ENCODE measurements around the gene KRAS.

Gene KRAS

DNA sequence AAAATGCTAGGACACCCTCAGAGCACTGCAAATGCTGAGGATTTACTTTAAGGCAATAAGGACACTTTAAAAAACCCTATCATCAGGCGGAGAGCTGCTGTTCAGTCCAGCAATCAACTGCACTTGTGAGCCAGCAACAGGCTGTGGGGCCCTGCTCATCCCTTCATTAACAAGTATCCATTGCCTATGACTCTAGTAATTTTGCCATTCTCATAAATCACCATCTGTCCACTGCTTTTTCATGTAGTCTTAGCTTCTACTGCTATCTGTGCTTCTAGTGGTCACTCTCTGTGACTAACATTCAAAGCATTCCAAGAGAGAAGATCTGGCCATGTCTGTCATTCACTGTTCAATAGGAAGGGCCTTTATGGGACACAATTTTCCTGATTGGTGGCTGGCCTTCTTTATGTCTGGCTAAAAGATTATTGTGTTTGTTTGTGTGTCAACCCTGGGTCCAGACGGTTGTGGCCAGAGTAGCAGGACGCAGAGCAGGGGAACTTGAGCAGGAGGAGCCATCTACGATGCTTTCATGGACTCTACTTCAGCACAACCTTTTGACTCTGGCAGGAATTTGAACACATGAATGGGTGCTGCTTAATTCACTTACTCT, 3.6 kb upstream of the KRAS start:
- DNase-seq = no peak

GRCh38 chr12:25253371-25254068, 2.8 kb upstream of the KRAS start:
- DNase-seq = no peak

DNA sequence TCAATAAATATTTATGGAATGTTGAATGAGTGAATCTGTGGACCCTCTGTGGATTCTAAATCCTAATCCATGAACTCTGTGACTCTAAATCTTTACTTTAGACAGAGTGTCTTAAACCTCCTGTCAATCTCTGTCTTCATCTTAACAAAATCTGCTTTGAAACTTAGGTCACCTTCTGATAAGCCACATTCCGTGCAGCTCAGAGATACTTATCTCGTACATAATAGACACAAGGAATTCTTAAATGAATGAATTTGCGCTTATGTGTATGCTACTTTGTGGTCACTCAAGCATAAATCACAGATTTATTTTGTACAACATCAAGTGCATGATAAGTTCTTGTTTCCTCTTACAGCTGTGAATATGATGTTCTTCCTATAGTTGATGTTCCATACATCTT, 2.2 kb upstream of the KRAS start:
- no peak for DNase-seq

GRCh38 chr12:25251769-25252168, 1.0 kb upstream of the KRAS start:
- DNase-seq = no peak

DNA sequence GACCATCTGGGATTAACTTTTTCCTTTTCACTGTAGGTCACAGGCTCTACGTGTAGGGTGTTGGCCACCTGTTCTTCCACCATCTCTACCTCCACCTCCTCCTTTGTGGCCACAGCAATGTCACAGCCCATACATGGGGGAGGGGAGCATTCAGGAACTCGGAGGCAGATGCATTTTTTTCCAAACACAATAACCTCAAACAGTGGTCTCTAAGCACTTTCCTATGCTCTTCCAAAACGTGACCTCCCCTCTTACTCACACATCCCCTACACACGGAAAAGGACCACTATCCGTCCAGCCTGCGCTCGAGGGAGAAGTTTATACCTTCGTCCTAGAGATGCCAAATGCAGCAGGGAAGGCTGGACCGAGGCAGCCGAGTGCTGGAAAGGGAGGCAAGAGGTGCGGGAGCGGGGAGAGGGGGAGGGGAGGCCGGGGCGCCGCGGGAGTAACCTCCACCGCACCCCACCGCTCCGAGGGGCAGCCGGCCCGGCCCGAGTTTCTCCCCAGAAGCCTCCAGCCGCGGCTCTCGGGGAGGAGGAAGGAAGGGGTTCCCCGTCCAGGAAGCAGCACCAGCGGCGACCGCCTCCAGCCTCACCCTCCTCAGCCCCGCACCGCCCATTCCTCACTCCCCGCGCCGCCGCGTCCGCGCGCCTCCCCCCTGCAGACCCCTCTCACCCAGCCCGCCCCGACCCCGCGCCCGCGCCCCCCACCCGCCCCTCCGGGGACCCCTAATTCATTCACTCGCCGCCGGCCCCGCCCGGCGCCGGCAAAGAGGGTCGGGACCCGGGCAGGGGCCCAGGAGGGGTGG, 594 bp downstream of the KRAS start:
- peak; percentile 61 for DNase-seq

DNA sequence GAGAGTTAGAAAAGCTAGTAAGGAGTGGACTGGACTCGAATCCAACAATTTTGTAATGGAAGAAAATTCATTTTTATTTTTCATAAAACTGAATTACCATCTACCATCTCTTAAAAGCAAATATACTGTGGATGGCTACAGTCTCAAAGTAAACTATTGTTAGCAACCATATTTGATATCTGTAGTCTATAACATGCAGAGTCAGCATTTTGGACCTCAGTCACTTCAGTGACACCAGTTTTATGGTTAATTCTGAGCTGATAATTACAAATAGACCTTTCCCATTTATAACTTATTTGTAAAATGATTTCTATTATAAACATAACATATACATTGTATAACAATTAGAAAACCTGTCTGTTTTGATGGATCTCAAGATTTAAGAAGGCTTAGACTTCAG, 2.0 kb downstream of the KRAS start:
- no peak for DNase-seq

- no peak for DNase-seq
These were observed 2.6 kb downstream of the KRAS start for GRCh38 chr12:25248137-25248536.

GRCh38 chr12:25245491-25245890, 5.2 kb downstream of the KRAS start:
- no peak for DNase-seq

GRCh38 chr12:25243680-25243990, 7.1 kb downstream of the KRAS start:
- DNase-seq = no peak

- DNase-seq = no peak
These were observed 7.6 kb downstream of the KRAS start for GRCh38 chr12:25242981-25243679.

DNA sequence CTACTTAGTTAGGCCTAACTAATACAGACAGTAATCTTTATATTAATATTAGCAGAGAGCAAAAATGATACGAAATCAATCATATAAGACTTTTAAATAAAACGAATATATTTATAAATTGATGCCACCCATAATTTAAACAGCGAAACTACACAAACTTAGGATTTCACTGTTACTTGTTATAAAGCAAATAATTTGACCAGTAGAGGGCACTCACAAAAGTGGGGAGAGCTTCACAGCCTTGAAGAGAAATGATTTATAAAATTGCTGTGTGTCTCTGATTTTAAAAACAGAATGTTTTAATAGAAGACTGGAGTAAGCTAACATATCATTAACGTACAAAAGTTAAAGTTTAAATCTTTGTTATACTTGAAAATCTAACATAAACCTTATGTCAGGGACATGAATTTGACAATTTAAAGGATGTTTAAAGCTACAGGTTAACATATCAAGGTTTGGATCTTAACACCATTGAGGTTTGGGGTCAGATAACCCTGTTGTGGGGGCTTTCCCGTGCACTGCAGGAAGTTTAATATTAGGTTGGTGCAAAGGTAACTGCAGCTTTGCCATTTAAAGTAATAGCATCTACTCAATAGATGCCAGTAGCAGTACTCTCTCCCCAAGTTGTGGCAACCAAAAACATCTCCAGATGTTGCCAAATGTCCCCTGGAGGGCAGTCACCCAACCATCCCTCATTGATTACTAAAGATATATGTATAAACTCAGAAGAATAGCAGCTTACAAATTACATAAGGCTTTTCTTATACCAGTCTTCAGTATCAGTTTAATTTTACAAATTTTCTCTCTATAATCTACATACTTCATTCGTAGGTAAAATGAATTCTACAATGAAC, 9.3 kb downstream of the KRAS start:
- DNase-seq = no peak

DNA sequence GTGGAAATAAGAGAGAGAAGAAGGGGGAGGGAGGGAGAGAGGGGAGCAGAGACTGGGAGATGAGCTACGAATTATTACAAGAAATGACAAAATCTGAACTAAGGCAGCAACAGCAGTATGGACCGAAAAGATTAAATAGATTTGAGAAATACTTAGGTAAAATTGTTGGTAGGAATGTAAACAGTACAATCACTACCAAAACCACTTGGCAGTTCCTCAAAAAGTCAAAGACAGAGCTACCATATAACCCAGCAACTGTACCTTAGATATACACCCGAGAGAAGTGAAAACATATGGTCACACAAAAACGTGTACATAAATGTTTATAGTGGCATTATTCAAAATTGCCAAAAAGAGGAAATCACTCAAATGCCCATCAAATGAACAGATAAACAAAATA, 14.1 kb downstream of the KRAS start:
- DNase-seq = no peak

GRCh38 chr12:25236190-25236589, 14.5 kb downstream of the KRAS start:
- DNase-seq = no peak

DNA sequence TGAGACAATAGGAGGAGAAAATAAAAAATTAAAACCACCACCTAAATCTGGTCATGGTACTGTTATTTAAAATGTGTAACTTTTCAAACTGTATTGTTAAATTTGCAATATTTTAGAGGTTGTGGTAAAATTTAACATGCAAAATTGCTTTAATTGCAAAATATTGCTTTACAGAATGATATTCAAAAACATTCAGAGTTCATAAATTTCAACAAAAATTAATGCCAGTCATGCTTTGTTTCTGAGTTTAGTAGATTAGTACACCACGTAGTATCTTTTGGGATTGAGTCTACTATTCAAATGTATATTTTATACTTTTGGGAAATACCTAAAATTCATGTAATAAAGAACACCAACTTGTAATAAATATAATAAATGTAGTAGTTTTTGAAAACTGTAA, 37.4 kb downstream of the KRAS start:
- DNase-seq = no peak

DNA sequence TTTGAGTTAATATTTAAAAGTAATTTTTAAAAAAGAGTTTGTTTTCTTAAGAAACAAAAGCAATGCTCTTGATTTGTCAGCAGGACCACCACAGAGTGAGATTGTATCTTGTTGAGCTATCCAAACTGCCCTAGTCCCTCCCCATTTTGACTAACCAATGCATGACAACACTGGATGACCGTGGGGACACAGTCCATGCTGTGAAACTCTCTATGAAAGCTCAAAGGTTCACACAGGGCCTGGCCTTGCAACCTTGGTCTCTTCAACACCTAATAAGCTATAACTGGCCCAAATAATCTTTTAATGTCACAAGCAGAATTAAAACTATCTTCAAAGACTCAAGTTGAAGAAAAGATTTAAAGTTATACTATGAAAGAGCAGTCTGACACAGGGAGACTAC, 42.2 kb downstream of the KRAS start:
- no peak for DNase-seq

DNA sequence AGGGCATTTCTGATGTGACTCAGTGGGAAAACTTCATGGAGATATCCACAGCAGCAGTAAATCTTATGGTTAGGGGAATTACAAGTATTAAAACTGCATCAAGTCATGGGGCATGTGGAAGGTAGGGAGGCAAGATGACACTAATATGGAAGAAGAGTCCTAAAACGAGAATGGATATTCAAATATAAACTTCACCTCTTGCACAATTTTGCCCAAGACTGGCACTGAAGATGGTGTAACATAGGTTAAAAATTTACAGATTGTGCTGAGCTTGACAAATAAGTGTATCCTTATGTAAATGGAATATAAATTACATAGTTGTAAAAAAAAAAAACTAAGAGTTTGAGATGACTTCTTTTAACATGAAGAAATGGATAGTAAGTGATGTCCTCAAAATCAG, 42.9 kb downstream of the KRAS start:
- DNase-seq = no peak

GRCh38 chr12:25207411-25207810, 43.3 kb downstream of the KRAS start:
- no peak for DNase-seq

GRCh38 chr12:25202137-25202536, 48.6 kb downstream of the KRAS start:
- DNase-seq = no peak

GRCh38 chr12:25200703-25201102, 50.0 kb downstream of the KRAS start:
- DNase-seq = no peak

- no peak for DNase-seq
These were observed 53.1 kb downstream of the KRAS start for GRCh38 chr12:25197608-25198007.

DNA sequence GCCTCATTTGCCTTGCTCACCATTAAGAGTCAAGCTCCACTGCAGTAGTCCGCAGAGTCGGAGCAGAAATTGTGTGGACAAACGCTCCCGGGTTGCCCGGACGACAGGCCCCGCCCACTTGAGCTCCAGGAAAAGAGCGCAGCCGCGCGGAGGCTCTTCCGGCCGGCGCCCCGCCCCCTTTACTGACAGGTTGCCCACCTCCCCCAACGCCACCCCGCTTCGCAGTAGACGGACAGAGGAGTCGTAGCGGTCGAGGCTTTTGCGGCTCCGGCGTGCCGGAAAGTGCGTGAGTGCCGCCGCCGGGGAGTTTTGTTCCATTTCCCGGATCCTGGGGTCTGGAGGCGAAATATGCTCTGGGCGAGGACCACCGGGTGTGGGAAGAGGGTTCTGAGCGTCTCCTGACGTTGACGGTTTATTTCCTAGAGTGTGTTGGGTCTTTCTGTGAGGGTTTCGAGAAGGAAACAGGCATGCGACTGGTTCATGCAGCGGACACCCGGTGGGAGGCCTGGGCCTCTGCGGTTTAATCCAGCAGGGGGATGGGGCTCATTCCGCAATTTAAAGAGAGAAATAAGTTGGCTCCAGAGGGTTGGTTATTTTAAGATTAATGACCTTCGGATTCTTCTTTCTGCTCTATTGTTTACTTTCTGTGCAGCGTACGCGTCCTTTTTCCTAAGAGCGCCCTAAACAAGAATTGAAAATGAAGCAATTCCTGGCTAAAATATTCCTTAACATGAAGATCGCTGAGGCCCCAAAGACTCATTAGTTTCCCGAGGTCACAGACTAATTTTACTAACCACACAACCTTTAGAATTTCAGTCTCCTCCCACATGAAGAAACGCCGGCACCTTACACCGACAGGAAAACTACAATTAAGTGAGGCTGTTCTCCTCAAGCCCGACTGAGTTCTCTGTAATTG, 55.4 kb downstream of the KRAS start, which contains the start of the genes DNAI7 and ETFRF1:
Gene DNAI7, minus strand, starts transcription at position 105 of the 916 bp plus-strand sequence. Its CDS starts 82 bp downstream, at position 23.
Gene ETFRF1, plus strand, starts transcription at position 182 of the 916 bp plus-strand sequence. CDS start 8,720 bp downstream, outside the sequence.
- DNase-seq = peak; percentile 98

Data from activated CD4-positive, CD25-positive, alpha-beta regulatory T cell treated with anti-CD3 and anti-CD28 coated beads, Interleukin-2, amount 50 U/mL, for 72 hours (primary cell).